Esophagus squamous epithelium (tissue), 4 donors: Measurements from ENCODE around the gene SLC43A2.

Experiments
- CTCF ChIP-seq, 6 experiments: fragments of 450-650 bp in 4 of 6; fragments of 200-600 bp in 2 of 6; sonication (generic) in 2 of 6; IDR thresholded peaks; one replicate each; pipeline ENCODE4 v1.5.1; 2016 to 2019; ENCODE audit warnings: antibody characterized with exemption in 6 of 6, mild to moderate bottlenecking in 4 of 6, moderate library complexity in 4 of 6
- POLR2A ChIP-seq, 4 donors: fragments of 450-650 bp; IDR thresholded peaks; one replicate each; pipeline ENCODE4 v1.6.1; 2017; ENCODE audit warnings: antibody characterized with exemption in 4 of 4, mild to moderate bottlenecking in 4 of 4, moderate library complexity in 3 of 4

GRCh38 chr17:1521086-1521640 lies 107.5 kb downstream of the SLC43A2 start:
- TF ChIP-seq POLR2A (IDR thresholded peaks at IDR 0.05) (no peak), CTCF (IDR thresholded peaks at IDR 0.05) (no peak)
